DOHH2 (cell line): ENCODE data around the gene USH2A.

Experiments used
- EZH2phosphoT487 ChIP-seq: fragments of 200-600 bp; sonication (generic); IDR thresholded peaks from 2 replicates; pipeline ENCODE4 v1.6.1; 2017; ENCODE audit warnings: borderline replicate concordance, mild to moderate bottlenecking, antibody characterized with exemption, low read length, moderate library complexity, mixed read lengths
- TF ChIP-seq, protein P1 (sequence below): fragments of 200-600 bp; sonication (generic); IDR thresholded peaks from one replicate; pipeline ENCODE4 v1.5.1; 2014; ENCODE audit warnings: antibody characterized with exemption, mild to moderate bottlenecking, low read depth, low read length; ENCODE audit not compliant: poor library complexity, severe bottlenecking

DNA sequence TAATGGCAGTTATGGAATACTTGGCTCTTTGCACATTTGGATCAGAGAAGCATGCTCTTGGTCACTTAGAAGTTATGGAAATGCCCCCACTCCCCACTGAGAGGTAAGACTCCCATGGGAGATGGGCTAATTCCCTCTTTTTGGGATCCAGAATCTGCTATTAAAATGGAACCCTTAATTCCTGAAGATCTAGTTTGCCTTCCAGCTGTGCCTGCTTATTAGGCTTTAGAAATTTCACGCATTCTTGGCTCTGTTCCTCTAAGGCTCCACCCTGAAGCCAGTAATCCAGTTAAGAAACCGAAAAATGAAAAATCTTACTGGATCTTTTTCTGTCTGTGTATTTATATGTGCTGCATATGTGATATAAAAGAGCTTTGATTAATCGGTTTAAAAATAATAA, 76.7 kb downstream of the USH2A start:
- TF ChIP-seq, protein P1, sequence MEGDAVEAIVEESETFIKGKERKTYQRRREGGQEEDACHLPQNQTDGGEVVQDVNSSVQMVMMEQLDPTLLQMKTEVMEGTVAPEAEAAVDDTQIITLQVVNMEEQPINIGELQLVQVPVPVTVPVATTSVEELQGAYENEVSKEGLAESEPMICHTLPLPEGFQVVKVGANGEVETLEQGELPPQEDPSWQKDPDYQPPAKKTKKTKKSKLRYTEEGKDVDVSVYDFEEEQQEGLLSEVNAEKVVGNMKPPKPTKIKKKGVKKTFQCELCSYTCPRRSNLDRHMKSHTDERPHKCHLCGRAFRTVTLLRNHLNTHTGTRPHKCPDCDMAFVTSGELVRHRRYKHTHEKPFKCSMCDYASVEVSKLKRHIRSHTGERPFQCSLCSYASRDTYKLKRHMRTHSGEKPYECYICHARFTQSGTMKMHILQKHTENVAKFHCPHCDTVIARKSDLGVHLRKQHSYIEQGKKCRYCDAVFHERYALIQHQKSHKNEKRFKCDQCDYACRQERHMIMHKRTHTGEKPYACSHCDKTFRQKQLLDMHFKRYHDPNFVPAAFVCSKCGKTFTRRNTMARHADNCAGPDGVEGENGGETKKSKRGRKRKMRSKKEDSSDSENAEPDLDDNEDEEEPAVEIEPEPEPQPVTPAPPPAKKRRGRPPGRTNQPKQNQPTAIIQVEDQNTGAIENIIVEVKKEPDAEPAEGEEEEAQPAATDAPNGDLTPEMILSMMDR: no peak
- TF ChIP-seq EZH2phosphoT487: no peak
